ENCODE data around the gene ARPC4.

The ARPC4 gene

GRCh38 chr3:9792405-9793160, at the start of gene ARPC4, which contains the start of gene TADA3:
TSS of gene ARPC4 (plus strand) at chr3:9793082. CDS start at chr3:9793122, 40 bp downstream.
TSS of gene TADA3 (minus strand) at chr3:9792473. CDS start at chr3:9791466, 1,007 bp downstream.
- TF ChIP-seq TAF1 (IDR thresholded peaks at IDR 0.05; ENCODE audit: low read depth) = peak; percentile 66
- no peak for TF ChIP-seq TCF12 (IDR thresholded peaks at IDR 0.05; ENCODE audit: low read depth)
- TF ChIP-seq CREB1 (IDR thresholded peaks at IDR 0.05; ENCODE audit: low read depth) = peak; percentile 25; the same call in 1 of the 2 replicates
- peak; percentile 59; the same call in 1 of the 2 replicates for TF ChIP-seq EP300 (IDR thresholded peaks at IDR 0.05; ENCODE audit: borderline replicate concordance)
- 0 out of 2 replicates have a peak, but pooled peaks have one; percentile 14 for TF ChIP-seq YY1 (IDR thresholded peaks at IDR 0.05; ENCODE audit: low read depth)
- TF ChIP-seq MAX (IDR thresholded peaks at IDR 0.05) = 0 out of 2 replicates have a peak, but pooled peaks have one; percentile 25
- TF ChIP-seq FOXM1 (IDR thresholded peaks at IDR 0.05; ENCODE audit: borderline replicate concordance, low read depth) = no peak; the same call in 1 of the 2 replicates
- TF ChIP-seq EGR1 (IDR thresholded peaks at IDR 0.05) = peak; percentile 79

DNA sequence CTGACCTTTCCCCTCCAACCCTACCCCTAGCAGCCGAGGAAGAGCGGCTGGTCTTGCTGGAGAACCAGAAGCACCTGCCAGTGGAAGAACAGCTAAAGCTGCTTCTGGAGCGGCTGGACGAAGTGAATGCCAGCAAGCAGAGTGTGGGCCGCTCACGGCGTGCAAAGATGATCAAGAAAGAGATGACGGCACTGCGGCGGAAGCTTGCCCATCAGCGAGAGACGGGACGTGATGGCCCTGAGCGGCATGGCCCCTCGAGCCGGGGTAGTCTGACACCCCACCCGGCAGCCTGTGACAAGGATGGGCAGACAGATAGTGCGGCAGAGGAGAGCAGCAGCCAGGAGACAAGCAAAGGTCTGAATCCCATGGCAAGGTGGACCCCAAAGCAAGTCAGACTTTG, 49.3 kb upstream of the ARPC4 start:
- no peak for TF ChIP-seq NFIC (IDR thresholded peaks at IDR 0.05)
- no peak for TF ChIP-seq CREB1 (IDR thresholded peaks at IDR 0.05; ENCODE audit: low read depth)
- TF ChIP-seq TAF1 (IDR thresholded peaks at IDR 0.05; ENCODE audit: low read depth) = no peak
- TF ChIP-seq RAD21 (IDR thresholded peaks at IDR 0.05; ENCODE audit: low read depth) = no peak
- TF ChIP-seq, protein P1, sequence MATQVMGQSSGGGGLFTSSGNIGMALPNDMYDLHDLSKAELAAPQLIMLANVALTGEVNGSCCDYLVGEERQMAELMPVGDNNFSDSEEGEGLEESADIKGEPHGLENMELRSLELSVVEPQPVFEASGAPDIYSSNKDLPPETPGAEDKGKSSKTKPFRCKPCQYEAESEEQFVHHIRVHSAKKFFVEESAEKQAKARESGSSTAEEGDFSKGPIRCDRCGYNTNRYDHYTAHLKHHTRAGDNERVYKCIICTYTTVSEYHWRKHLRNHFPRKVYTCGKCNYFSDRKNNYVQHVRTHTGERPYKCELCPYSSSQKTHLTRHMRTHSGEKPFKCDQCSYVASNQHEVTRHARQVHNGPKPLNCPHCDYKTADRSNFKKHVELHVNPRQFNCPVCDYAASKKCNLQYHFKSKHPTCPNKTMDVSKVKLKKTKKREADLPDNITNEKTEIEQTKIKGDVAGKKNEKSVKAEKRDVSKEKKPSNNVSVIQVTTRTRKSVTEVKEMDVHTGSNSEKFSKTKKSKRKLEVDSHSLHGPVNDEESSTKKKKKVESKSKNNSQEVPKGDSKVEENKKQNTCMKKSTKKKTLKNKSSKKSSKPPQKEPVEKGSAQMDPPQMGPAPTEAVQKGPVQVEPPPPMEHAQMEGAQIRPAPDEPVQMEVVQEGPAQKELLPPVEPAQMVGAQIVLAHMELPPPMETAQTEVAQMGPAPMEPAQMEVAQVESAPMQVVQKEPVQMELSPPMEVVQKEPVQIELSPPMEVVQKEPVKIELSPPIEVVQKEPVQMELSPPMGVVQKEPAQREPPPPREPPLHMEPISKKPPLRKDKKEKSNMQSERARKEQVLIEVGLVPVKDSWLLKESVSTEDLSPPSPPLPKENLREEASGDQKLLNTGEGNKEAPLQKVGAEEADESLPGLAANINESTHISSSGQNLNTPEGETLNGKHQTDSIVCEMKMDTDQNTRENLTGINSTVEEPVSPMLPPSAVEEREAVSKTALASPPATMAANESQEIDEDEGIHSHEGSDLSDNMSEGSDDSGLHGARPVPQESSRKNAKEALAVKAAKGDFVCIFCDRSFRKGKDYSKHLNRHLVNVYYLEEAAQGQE (IDR thresholded peaks at IDR 0.05; ENCODE audit: low read depth) = no peak
- TF ChIP-seq CEBPB (IDR thresholded peaks at IDR 0.05) = no peak
- TF ChIP-seq EGR1 (IDR thresholded peaks at IDR 0.05) = no peak
- TF ChIP-seq YY1 (IDR thresholded peaks at IDR 0.05; ENCODE audit: low read depth) = no peak
- TF ChIP-seq EP300 (IDR thresholded peaks at IDR 0.05; ENCODE audit: borderline replicate concordance) = no peak
- TF ChIP-seq FOXM1 (IDR thresholded peaks at IDR 0.05; ENCODE audit: borderline replicate concordance, low read depth) = no peak
- TF ChIP-seq ZBTB7A (IDR thresholded peaks at IDR 0.05; ENCODE audit: low read depth) = no peak
- no peak for TF ChIP-seq MAX (IDR thresholded peaks at IDR 0.05)
- no peak for TF ChIP-seq TCF12 (IDR thresholded peaks at IDR 0.05; ENCODE audit: low read depth)
- TF ChIP-seq USF1 (IDR thresholded peaks at IDR 0.05) = no peak
- no peak for TF ChIP-seq TEAD4 (IDR thresholded peaks at IDR 0.05)

DNA sequence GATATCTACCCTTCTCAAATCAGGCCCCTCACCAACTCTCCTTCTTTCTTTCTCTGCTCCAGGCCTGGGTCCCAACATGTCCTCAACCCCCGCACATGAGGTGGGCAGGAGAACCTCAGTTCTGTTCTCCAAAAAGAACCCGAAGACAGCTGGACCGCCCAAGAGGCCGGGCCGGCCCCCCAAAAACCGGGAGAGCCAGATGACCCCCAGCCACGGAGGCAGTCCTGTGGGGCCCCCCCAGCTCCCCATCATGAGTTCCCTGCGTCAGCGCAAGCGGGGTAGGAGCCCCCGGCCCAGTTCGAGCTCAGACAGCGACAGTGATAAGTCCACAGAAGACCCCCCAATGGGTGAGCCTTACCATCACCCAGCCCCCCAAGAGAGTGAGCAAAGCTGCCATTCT, 48.7 kb upstream of the ARPC4 start:
- TF ChIP-seq TAF1 (IDR thresholded peaks at IDR 0.05; ENCODE audit: low read depth) (no peak), MAX (IDR thresholded peaks at IDR 0.05) (no peak), TEAD4 (IDR thresholded peaks at IDR 0.05) (no peak), CEBPB (IDR thresholded peaks at IDR 0.05) (no peak), ZBTB7A (IDR thresholded peaks at IDR 0.05; ENCODE audit: low read depth) (no peak), FOXM1 (IDR thresholded peaks at IDR 0.05; ENCODE audit: borderline replicate concordance, low read depth) (no peak), EGR1 (IDR thresholded peaks at IDR 0.05) (no peak), RAD21 (IDR thresholded peaks at IDR 0.05; ENCODE audit: low read depth) (no peak), NFIC (IDR thresholded peaks at IDR 0.05) (no peak), USF1 (IDR thresholded peaks at IDR 0.05) (no peak), EP300 (IDR thresholded peaks at IDR 0.05; ENCODE audit: borderline replicate concordance) (no peak), YY1 (IDR thresholded peaks at IDR 0.05; ENCODE audit: low read depth) (no peak), CREB1 (IDR thresholded peaks at IDR 0.05; ENCODE audit: low read depth) (no peak), TCF12 (IDR thresholded peaks at IDR 0.05; ENCODE audit: low read depth) (no peak)
- TF ChIP-seq, protein P1 (IDR thresholded peaks at IDR 0.05; ENCODE audit: low read depth) = no peak

DNA sequence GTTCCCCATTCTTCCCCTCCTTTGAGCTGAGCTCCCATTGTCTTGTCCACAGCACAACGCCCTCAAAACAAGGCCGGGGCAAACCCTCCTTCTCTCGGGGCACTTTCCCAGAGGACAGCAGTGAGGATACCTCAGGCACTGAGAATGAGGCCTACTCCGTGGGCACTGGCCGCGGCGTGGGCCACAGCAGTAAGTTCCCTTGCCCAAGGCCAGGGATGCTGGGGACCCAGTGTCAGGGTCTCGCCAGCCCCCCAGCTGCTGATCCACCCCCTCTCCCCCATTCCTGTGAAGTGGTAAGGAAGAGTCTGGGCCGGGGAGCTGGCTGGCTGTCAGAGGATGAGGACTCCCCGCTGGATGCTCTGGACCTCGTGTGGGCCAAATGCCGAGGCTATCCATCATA, 47.4 kb upstream of the ARPC4 start:
- TF ChIP-seq, protein P1 (IDR thresholded peaks at IDR 0.05; ENCODE audit: low read depth) = no peak
- TF ChIP-seq USF1 (IDR thresholded peaks at IDR 0.05) = no peak
- TF ChIP-seq TAF1 (IDR thresholded peaks at IDR 0.05; ENCODE audit: low read depth) = no peak
- TF ChIP-seq TCF12 (IDR thresholded peaks at IDR 0.05; ENCODE audit: low read depth) = no peak
- TF ChIP-seq CREB1 (IDR thresholded peaks at IDR 0.05; ENCODE audit: low read depth) = no peak
- TF ChIP-seq NFIC (IDR thresholded peaks at IDR 0.05) = no peak
- TF ChIP-seq ZBTB7A (IDR thresholded peaks at IDR 0.05; ENCODE audit: low read depth) = no peak
- no peak for TF ChIP-seq YY1 (IDR thresholded peaks at IDR 0.05; ENCODE audit: low read depth)
- TF ChIP-seq EGR1 (IDR thresholded peaks at IDR 0.05) = no peak
- TF ChIP-seq MAX (IDR thresholded peaks at IDR 0.05) = no peak
- TF ChIP-seq CEBPB (IDR thresholded peaks at IDR 0.05) = no peak
- TF ChIP-seq RAD21 (IDR thresholded peaks at IDR 0.05; ENCODE audit: low read depth) = no peak
- no peak for TF ChIP-seq EP300 (IDR thresholded peaks at IDR 0.05; ENCODE audit: borderline replicate concordance)
- TF ChIP-seq TEAD4 (IDR thresholded peaks at IDR 0.05) = no peak
- no peak for TF ChIP-seq FOXM1 (IDR thresholded peaks at IDR 0.05; ENCODE audit: borderline replicate concordance, low read depth)

Measured in Ishikawa (cell line).